Transverse colon (tissue), 4 donors: Measurements from ENCODE around the gene SMAD3. TPM values are rescaled to one million over a fixed set of nuclear protein-coding genes. Genes with fewer than 3 reads are reported as not detected.

Source experiments
- DNase-seq: peaks from one replicate; pipeline ENCODE4 v3.0.0-alpha.2; 2019
- H3K27ac ChIP-seq, 4 donors: fragments of 200-600 bp; sonication (generic); 2 replicates each; pipeline ENCODE4 v1.5.1; 2016 to 2018; ENCODE audit warnings: inconsistent platforms in 4 of 4
- H3K27me3 ChIP-seq: fragments of 200-600 bp; sonication (generic); 2 replicates; pipeline ENCODE4 v1.5.1; 2017; ENCODE audit warnings: inconsistent platforms
- H3K36me3 ChIP-seq, 4 donors: fragments of 200-600 bp; sonication (generic); 2 replicates each; pipeline ENCODE4 v1.5.1; 2017 to 2019; ENCODE audit warnings: inconsistent platforms in 4 of 4
- H3K4me1 ChIP-seq, 4 donors: fragments of 200-600 bp; sonication (generic); 2 replicates each; pipeline ENCODE4 v1.5.1; 2017 to 2020; ENCODE audit warnings: inconsistent platforms in 4 of 4
- H3K4me3 ChIP-seq, 4 donors: fragments of 200-600 bp; sonication (generic); 1 replicate in 1 of 4; 2 replicates in 3 of 4; pipeline versions ENCODE4 v1.5.1 to v1.6.1; 2017 to 2019; ENCODE audit warnings: inconsistent platforms in 4 of 4
- H3K9me3 ChIP-seq, 2 donors: fragments of 200-600 bp; sonication (generic); 2 replicates each; pipeline ENCODE4 v1.5.1; 2017 to 2019; ENCODE audit warnings: inconsistent platforms in 2 of 2
- CTCF ChIP-seq, 5 experiments: fragments of 200-600 bp in 3 of 5; fragments of 450-650 bp in 2 of 5; sonication (generic) in 3 of 5; IDR thresholded peaks; 1 replicate in 2 of 5; 2 replicates in 3 of 5; pipeline ENCODE4 v1.5.1; 2016 to 2017; ENCODE audit warnings: antibody characterized with exemption in 5 of 5, inconsistent platforms in 3 of 5, mild to moderate bottlenecking in 2 of 5, moderate library complexity in 1 of 5
- EP300 ChIP-seq: sonication (generic); formaldehyde crosslinking; IDR thresholded peaks from one replicate; pipeline ENCODE4 v1.6.1; 2017; ENCODE audit warnings: antibody characterized with exemption, low read depth
- POLR2A ChIP-seq: fragments of 450-650 bp; IDR thresholded peaks from one replicate; pipeline ENCODE4 v1.6.1; 2016; ENCODE audit warnings: antibody characterized with exemption, mild to moderate bottlenecking, moderate library complexity
- POLR2AphosphoS5 ChIP-seq, 3 donors: sonication (generic); formaldehyde crosslinking; IDR thresholded peaks; one replicate each; pipeline ENCODE4 v1.6.1; 2016; ENCODE audit warnings: antibody characterized with exemption in 3 of 3
- WGBS, 2 donors: methylation state at CpG; one replicate each; pipeline ENCODE4 v1.1.5; 2018; ENCODE audit warnings: low coverage in 1 of 2; 5-methylcytosine and 5-hydroxymethylcytosine counted together
- in situ Hi-C, 4 donors: fragments of 200-750 bp; cut with MboI; loops; one replicate each; pipeline versions ENCODE4 v1.15.0 to v1.15.1; 2017; ENCODE audit warnings: low sequenced_read_pairs in 3 of 4, low pct_ligation_motif_present in 1 of 4, low pct_unique_long_range_greater_than_20kb in 1 of 4
- intact Hi-C: fragments of 100-400 bp; cut with DNase I; formaldehyde crosslinking; loops from one replicate; pipeline ENCODE4 v1.15.1; 2023; ENCODE audit warnings: low total_unique reads
- total RNA-seq, 4 donors: library from RNA; depleted of rRNA; stranded (reverse); fragments of >200 nt; gene quantifications; one replicate each; pipeline ENCODE4 v1.1.0, GENCODE V29; 2016

SMAD3 gene
- total RNA-seq, 4 donors from 2014 or later: 30.9 to 65.1 (median 57.0) TPM

GRCh38 chr15:67215102-67215501, 149.7 kb downstream of the SMAD3 start:
- no peak for TF ChIP-seq CTCF (IDR thresholded peaks at IDR 0.05)
- TF ChIP-seq EP300: no peak
- TF ChIP-seq POLR2AphosphoS5 (IDR thresholded peaks at IDR 0.05): no peak
- TF ChIP-seq POLR2A: no peak
- Histone ChIP-seq H3K4me1 (no peaks in the 10 kb centered on the region), H3K27ac (no peak overlapping the region), H3K4me3 (no peak overlapping the region), H3K36me3 (no peaks in the 10 kb centered on the region), H3K27me3 (no peaks in the 10 kb centered on the region), H3K9me3 (no peaks in the 10 kb centered on the region)
- in situ Hi-C loops (no loop called here), intact Hi-C loops (no loop called here)
- WGBS, 2 donors: 90 to 93% methylated on average over 3 to 6 of the region's 6 CpGs
- DNase-seq: no peak

GRCh38 chr15:67216859-67217258, 151.5 kb downstream of the SMAD3 start:
- H3K9me3 ChIP-seq: no peaks in the 10 kb centered on the region
- no peaks in the 10 kb centered on the region for H3K4me1 ChIP-seq
- no peak overlapping the region for H3K4me3 ChIP-seq
- H3K36me3 ChIP-seq: no peaks in the 10 kb centered on the region
- H3K27ac ChIP-seq: no peak overlapping the region
- in situ Hi-C loops: no loop called here
- no peak for DNase-seq
- intact Hi-C loops: no loop called here
- TF ChIP-seq EP300 (no peak), POLR2AphosphoS5 (IDR thresholded peaks at IDR 0.05) (no peak), POLR2A (no peak), CTCF (IDR thresholded peaks at IDR 0.05) (no peak)
- H3K27me3 ChIP-seq: no peaks in the 10 kb centered on the region

GRCh38 chr15:67218428-67218827, 153.0 kb downstream of the SMAD3 start:
- no peaks in the 10 kb centered on the region for H3K36me3 ChIP-seq
- in situ Hi-C loops: no loop called here
- H3K27me3 ChIP-seq: no peaks in the 10 kb centered on the region
- H3K27ac ChIP-seq: no peak overlapping the region
- H3K9me3 ChIP-seq: no peaks in the 10 kb centered on the region
- intact Hi-C loops: no loop called here
- no peak overlapping the region for H3K4me3 ChIP-seq
- H3K4me1 ChIP-seq: peaks cover 0 to 5% (median 0%) of the 10 kb centered on the region in 4 donors
- DNase-seq: no peak
- TF ChIP-seq POLR2A (no peak), CTCF (IDR thresholded peaks at IDR 0.05) (no peak), POLR2AphosphoS5 (IDR thresholded peaks at IDR 0.05) (no peak), EP300 (no peak)

- Histone ChIP-seq H3K4me1 (peaks cover 0 to 13% (median 0%) of the 10 kb centered on the region in 4 donors), H3K36me3 (no peaks in the 10 kb centered on the region), H3K27ac (no peak overlapping the region), H3K9me3 (no peaks in the 10 kb centered on the region), H3K27me3 (no peaks in the 10 kb centered on the region), H3K4me3 (no peak overlapping the region)
- no peak for TF ChIP-seq POLR2A
- no peak for TF ChIP-seq CTCF (IDR thresholded peaks at IDR 0.05)
- TF ChIP-seq POLR2AphosphoS5 (IDR thresholded peaks at IDR 0.05): no peak
- no peak for TF ChIP-seq EP300
- in situ Hi-C loops (no loop called here), intact Hi-C loops (no loop called here)
- 94 to 99% methylated on average over 2 of the region's 2 CpGs for WGBS, 2 donors
- no peak for DNase-seq
These were observed 153.9 kb downstream of the SMAD3 start for GRCh38 chr15:67219288-67219687.
